Left colon (tissue), 2 donors: ENCODE data around the gene LRIG2. TPM values are rescaled to one million over a fixed set of nuclear protein-coding genes. Genes with fewer than 3 reads are reported as not detected.
A peak's percentile ranks its signal among the peaks of the same experiment; 100 is the strongest.
"Not testable (repeated sequence)": the region's sequence is repeated elsewhere in the genome, so short reads cannot be mapped to it uniquely, and the experiment has no call there.

Source experiments
- ATAC-seq: fragments of 200-7000 bp; cut with Tn5 transposase; one replicate; pipeline ENCODE4 v1.9.1; 2020; ENCODE audit warnings: mild to moderate bottlenecking, moderate library complexity
- DNase-seq, 2 donors: peaks; one replicate each; pipeline ENCODE4 v3.0.0-alpha.2; 2020
- intact Hi-C, 2 donors: fragments of 100-400 bp; cut with DNase I in 1 of 2; cut with micrococcal nuclease in 1 of 2; formaldehyde crosslinking; loops; one replicate each; pipeline versions ENCODE4 v1.11.2 to v1.14.0; 2022; cut with DNase I, micrococcal nuclease
- total RNA-seq, 2 donors: library from RNA; stranded (reverse); fragmentation: NEBNext Ultra II Directional; extraction: Animal tissue kit (Norgen Biotek cat#: 25700); gene quantifications; one replicate each; pipeline ENCODE4 v1.2.1, GENCODE V29; 2021
- donor health status: DM: no; HTN: no; CAD: no.
- donor health status: DM: yes; HTN: yes; CAD: no.

Gene LRIG2
- total RNA-seq, 2 donors from 2014 or later = 16.4 to 20.1 TPM

GRCh38 chr1:113142791-113143190, 69.8 kb downstream of the LRIG2 start:
- DNase-seq = no peak
- no peak for ATAC-seq
- intact Hi-C loops = loop anchor here in 1 of 2 donors (5.0 to 10.0 kb wide), 2 partner anchors 242 to 535 kb away; no protein-coding TSS in a partner anchor

DNA sequence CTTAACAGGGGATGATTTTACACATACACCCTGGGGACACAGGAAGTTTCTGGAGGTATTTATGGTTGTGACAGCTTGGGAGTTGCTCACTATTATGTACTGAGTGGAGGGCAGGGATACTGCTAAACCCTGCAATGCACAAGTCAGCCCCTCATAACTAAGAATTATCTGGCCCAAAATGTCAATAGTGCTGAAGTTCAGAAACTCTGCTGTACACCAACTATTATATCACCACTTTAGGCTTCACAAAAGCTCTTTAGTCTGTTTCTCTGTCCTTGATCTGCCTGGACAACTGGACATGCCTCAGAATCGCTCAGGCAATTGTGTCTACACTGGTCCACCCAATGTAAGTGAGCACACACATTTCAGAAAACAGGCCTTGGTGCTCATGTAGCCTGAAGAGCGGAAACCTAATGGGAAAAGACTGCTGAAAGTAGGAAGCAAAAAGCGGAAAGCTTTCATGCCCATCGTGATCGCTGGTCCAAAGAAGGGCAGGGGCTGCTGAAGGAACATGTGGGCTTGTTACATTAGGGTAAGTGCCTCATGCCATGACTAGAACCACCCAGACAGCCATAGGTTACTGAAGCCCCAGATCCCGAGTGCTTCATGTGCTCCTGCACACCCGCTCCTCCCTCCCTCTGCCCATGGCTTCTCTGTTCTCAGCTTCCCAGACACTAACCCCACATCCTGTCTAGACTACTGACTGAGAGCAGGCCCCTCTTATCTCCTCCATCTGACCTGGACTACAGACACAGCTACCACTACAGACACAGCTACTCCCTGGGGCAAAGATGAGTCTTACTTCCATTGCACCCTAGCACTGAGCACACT, 73.5 kb downstream of the LRIG2 start:
- peak; percentile 54 for ATAC-seq
- intact Hi-C loops = loop anchor here in 1 of 2 donors (10.0 kb wide), 1 partner anchor 238 kb away; no protein-coding TSS in a partner anchor
- DNase-seq = no peak

- DNase-seq (no peak), ATAC-seq (no peak)
- intact Hi-C loops = loop anchor here in 1 of 2 donors (10.0 kb wide), 1 partner anchor 238 kb away; no protein-coding TSS in a partner anchor
Measured at GRCh38 chr1:113147073-113147625, 74.2 kb downstream of the LRIG2 start.

GRCh38 chr1:113147826-113148225, 74.8 kb downstream of the LRIG2 start:
- DNase-seq = no peak
- no peak for ATAC-seq
- intact Hi-C loops = loop anchor here in 1 of 2 donors (10.0 kb wide), 1 partner anchor 237 kb away; no protein-coding TSS in a partner anchor

- ATAC-seq, DNase-seq, intact Hi-C loops: not testable (repeated sequence)
Measured at GRCh38 chr1:113150494-113150893, 77.5 kb downstream of the LRIG2 start.

- peak; percentile 96 for ATAC-seq
- DNase-seq = peak; percentile 24 to 40
- intact Hi-C loops = no loop called here
Measured at GRCh38 chr1:113153116-113153803, 80.3 kb downstream of the LRIG2 start.

- DNase-seq (no peak), ATAC-seq (no peak)
- intact Hi-C loops = no loop called here
Measured at GRCh38 chr1:113156368-113156767, 83.4 kb downstream of the LRIG2 start.

DNA sequence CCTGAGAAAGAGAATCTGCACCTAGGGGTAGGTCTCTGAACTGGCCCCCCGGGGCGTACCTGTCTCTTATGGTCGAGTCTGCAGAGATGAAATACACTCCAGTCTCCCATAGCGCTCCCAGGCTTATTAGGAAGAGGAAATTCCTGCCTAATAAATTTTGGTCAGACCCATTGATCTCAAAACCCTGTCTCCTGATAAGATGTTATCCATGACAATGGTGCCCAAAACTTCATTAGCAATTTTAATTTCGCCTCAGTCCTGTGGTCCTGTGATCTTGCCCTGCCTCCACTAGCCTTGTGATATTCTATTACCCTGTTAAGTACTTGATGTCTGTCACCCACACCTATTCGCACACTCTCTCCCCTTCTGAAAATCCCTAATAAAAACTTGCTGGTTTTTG, 85.7 kb downstream of the LRIG2 start:
- ATAC-seq, DNase-seq, intact Hi-C loops: not testable (repeated sequence)

- ATAC-seq (no peak), DNase-seq (no peak)
- intact Hi-C loops = no loop called here
Measured at GRCh38 chr1:113166473-113166872, 93.5 kb downstream of the LRIG2 start.

DNA sequence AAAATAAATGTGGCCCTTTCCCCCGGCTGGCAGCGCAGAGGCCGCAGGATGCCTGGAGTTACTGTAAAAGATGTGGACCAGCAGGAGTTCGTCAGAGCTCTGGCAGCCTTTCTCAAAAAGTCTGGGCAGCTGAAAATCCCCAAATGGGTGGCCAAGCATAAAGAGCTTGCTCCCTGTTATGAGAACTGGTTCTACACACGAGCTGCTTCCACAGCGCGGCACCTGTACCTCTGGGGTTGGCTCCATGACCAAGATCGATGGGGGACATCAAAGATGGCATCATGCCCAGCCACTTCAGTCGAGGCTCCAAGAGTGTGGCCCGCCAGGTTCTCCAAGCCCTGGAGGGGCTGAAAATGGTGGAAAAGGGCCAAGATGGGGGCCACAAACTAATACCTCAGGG, 95.9 kb downstream of the LRIG2 start:
- DNase-seq (no peak), ATAC-seq (no peak)
- intact Hi-C loops = no loop called here

DNA sequence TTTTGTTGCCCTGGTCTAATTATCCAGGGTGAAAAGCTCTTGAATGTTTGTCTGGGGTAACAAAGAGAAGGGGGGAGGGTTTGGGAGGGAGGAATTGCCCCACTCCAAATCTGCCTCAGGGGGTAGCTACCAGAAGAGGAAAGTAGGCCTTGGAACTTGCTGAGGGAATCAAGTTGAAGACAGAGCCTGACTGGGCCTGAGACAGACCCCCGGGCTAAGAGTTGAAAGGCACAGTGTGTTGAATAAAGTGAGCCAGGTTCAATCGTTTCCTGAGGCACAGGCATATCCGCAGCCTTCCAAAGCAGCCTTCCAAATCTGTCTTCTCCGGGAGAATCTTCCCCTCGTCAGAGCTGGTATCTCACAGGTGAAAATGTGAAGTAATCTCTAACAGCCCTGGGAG, 96.6 kb downstream of the LRIG2 start:
- no peak for DNase-seq
- intact Hi-C loops = no loop called here
- ATAC-seq = no peak

GRCh38 chr1:113170519-113170918, 97.5 kb downstream of the LRIG2 start:
- intact Hi-C loops = no loop called here
- DNase-seq = no peak
- ATAC-seq = no peak

DNA sequence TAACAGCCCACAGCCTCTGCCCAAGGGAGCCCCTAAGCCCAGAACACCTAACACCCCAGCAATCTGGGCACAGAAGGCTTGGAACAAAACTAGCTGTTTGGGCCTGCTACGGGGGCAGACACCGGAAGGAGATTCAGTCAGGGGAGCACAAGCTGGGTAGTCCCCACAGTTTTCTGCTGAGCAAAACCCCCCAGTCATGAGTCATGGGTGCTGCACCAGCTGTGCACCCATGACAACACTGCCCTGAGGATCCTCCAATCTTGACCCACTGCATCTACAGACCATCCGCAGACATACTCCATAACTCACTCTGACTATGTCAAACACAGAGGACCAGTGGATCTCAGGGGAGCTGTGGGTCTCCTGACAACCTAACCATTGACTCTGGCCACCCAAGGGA, 105.1 kb downstream of the LRIG2 start:
- ATAC-seq (no peak), DNase-seq (no peak)
- intact Hi-C loops = no loop called here

DNA sequence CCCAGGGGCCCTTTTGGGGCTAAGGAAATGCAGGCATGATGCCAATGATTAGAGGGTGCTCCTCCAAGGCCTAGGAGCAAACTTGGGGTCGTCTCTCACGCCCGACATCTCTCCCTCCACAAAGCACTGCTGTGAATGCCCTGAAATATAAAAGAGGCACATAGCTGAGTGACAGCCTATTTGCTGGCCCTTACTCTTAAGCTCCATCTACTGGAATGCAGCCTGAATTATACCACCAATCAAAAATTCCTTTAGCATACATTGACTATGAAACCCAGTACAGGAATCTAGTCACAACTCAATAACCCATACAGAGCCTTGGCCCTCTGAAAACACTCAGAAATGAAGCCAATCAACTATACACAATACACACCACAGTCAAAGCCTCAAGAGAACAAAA, 105.5 kb downstream of the LRIG2 start:
- intact Hi-C loops = no loop called here
- DNase-seq = no peak
- ATAC-seq = no peak

Other genes with a start within 250 kb of the LRIG2 start
- 100 to 1,000 TPM in 1 of 2 donors, 10 to 100 TPM in 1; 83.3 to 121 TPM for gene SLC16A1, start 117.0 kb upstream of the LRIG2 start, total RNA-seq